ENCODE measurements around the gene CIDEB. TPM values are rescaled to one million over a fixed set of nuclear protein-coding genes. Genes with fewer than 3 reads are reported as not detected.
A peak's percentile ranks its signal among the peaks of the same experiment; 100 is the strongest.

Gene CIDEB
- polyA plus RNA-seq, 3 donors, result 36.4 to 126 (median 63.8) TPM

DNA sequence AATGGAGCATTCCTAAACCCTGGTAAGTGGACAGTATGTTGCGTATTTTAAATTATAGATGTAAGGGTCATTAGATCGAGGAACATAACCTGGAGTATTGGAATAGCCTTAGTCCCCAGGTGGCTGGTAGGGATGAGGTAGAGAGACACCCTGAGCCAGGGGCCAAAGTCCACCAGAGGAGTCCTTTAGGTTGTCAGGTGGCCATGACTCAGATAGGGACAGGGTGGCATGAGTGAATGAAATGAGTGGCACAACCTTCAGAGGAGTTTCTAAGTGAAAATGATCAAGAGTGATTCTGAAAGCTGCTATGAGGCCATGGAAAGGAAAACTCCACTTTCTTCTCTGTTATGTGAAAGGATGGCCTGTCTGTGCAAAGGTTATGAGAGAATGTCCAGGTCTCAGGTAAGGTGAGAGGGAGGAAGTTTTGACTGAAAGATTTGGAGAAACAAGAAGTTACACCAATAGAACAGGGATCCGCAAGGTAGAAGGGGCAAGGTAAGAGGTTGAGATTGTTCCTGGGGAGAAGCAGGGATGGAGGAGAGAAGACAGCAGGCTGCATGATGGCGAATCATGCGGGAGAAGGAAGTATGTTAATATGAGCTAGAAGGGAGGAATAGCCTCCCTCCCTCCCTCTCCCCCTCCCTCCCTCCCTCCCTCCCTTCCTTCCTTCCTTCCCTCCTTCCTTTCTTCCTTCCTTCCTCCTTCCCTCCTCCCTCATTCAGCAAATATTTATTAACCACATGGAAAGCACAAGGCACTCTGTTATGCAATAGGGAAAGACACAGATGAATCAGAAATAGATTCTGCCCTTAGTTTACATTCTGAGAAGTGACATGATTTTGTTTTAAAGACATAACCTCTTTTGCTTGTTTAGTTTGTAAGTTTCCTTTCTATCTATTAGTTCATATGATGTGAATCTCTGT lies 46.0 kb upstream of the CIDEB start:
- Mint-ChIP-seq H3K27me3 (ENCODE audit: low read depth in 3 of 3) (peaks cover 5 to 21% (median 18%) of the 10 kb centered on the region in 3 donors), H3K9me3 (peaks cover 0 to 1% (median 0%) of the 10 kb centered on the region in 7 donors), H3K27ac (peak overlapping the region in 3 of 7 donors; percentile 6 to 72 (median 47)), H3K4me3 (peak overlapping the region in 1 of 2 donors; percentile 32), H3K4me1 (peaks cover 16% of the 10 kb centered on the region), H3K36me3 (no peaks in the 10 kb centered on the region)
- H4K20me1 ChIP-seq (ENCODE audit: insufficient read depth, low read length), result no peaks in the 10 kb centered on the region
- peak in 1 of 3 donors; percentile 69 for DNase-seq
- no peak overlapping the region for H3K4me2 ChIP-seq (replicated peaks; ENCODE audit: extremely low read depth, low read length, poor library complexity, severe bottlenecking)
- TF ChIP-seq CTCF (IDR thresholded peaks at IDR 0.05), result no peak
- no peak overlapping the region for H3K4me3 ChIP-seq (replicated peaks in 1 of 3; ENCODE audit: low read depth in 2 of 3, low read length in 3 of 3)
- H3K36me3 ChIP-seq (replicated peaks in 1 of 2; ENCODE audit: control insufficient read depth in 1 of 2, insufficient read depth in 2 of 2, low read length in 2 of 2), result no peaks in the 10 kb centered on the region
- H3K9ac ChIP-seq (ENCODE audit: insufficient read depth, low read length, poor library complexity, severe bottlenecking), result no peak overlapping the region
- no peak overlapping the region for H2AFZ ChIP-seq (ENCODE audit: insufficient read depth, low read depth, low read length, poor library complexity, severe bottlenecking)
- intact Hi-C loops (cut with micrococcal nuclease), result no loop called here
- peaks cover 11 to 13% of the 10 kb centered on the region in 2 donors for H3K4me1 ChIP-seq (ENCODE audit: control insufficient read depth in 1 of 2, insufficient read depth in 2 of 2, low read length in 2 of 2)
- H3K79me2 ChIP-seq (ENCODE audit: insufficient read depth, low read length), result no peaks in the 10 kb centered on the region
- no CpG with 5 or more reads among the region's 5 CpGs for WGBS (ENCODE audit: insufficient coverage)
- no peak overlapping the region for H3K27ac ChIP-seq (ENCODE audit: low read depth in 1 of 2, low read length in 2 of 2)
- peaks cover 3 to 4% of the 10 kb centered on the region in 2 donors for H3K27me3 ChIP-seq (ENCODE audit: control insufficient read depth in 2 of 2, insufficient read depth in 2 of 2, low read length in 2 of 2)
- no peaks in the 10 kb centered on the region for H3K9me3 ChIP-seq (replicated peaks in 1 of 2; ENCODE audit: control insufficient read depth in 1 of 2, insufficient read depth in 1 of 2, low read length in 2 of 2)

- H3K4me3 ChIP-seq (replicated peaks in 1 of 3; ENCODE audit: low read depth in 2 of 3, low read length in 3 of 3), result no peak overlapping the region
- no peak overlapping the region for H3K9ac ChIP-seq (ENCODE audit: insufficient read depth, low read length, poor library complexity, severe bottlenecking)
- no peak overlapping the region for H3K27ac ChIP-seq (ENCODE audit: low read depth in 1 of 2, low read length in 2 of 2)
- intact Hi-C loops (cut with micrococcal nuclease), result no loop called here
- H3K9me3 ChIP-seq (replicated peaks in 1 of 2; ENCODE audit: control insufficient read depth in 1 of 2, insufficient read depth in 1 of 2, low read length in 2 of 2), result no peaks in the 10 kb centered on the region
- H3K4me1 ChIP-seq (ENCODE audit: control insufficient read depth in 1 of 2, insufficient read depth in 2 of 2, low read length in 2 of 2), result peaks cover 11 to 13% of the 10 kb centered on the region in 2 donors
- no peaks in the 10 kb centered on the region for H4K20me1 ChIP-seq (ENCODE audit: insufficient read depth, low read length)
- WGBS (ENCODE audit: insufficient coverage), result 33% methylated on average over 3 of the region's 4 CpGs
- no peak overlapping the region for H3K4me3 Mint-ChIP-seq
- H3K9me3 Mint-ChIP-seq, result peaks cover 0 to 1% (median 0%) of the 10 kb centered on the region in 7 donors
- no peak overlapping the region for H2AFZ ChIP-seq (ENCODE audit: insufficient read depth, low read depth, low read length, poor library complexity, severe bottlenecking)
- no peak overlapping the region for H3K27ac Mint-ChIP-seq
- H3K4me2 ChIP-seq (replicated peaks; ENCODE audit: extremely low read depth, low read length, poor library complexity, severe bottlenecking), result no peak overlapping the region
- no peaks in the 10 kb centered on the region for H3K79me2 ChIP-seq (ENCODE audit: insufficient read depth, low read length)
- DNase-seq, result no peak
- peaks cover 3 to 9% of the 10 kb centered on the region in 2 donors for H3K27me3 ChIP-seq (ENCODE audit: control insufficient read depth in 2 of 2, insufficient read depth in 2 of 2, low read length in 2 of 2)
- H3K36me3 ChIP-seq (replicated peaks in 1 of 2; ENCODE audit: control insufficient read depth in 1 of 2, insufficient read depth in 2 of 2, low read length in 2 of 2), result no peaks in the 10 kb centered on the region
- peaks cover 16% of the 10 kb centered on the region for H3K4me1 Mint-ChIP-seq
- TF ChIP-seq CTCF (IDR thresholded peaks at IDR 0.05), result no peak
- H3K36me3 Mint-ChIP-seq, result no peaks in the 10 kb centered on the region
- peaks cover 5 to 24% (median 20%) of the 10 kb centered on the region in 3 donors for H3K27me3 Mint-ChIP-seq (ENCODE audit: low read depth in 3 of 3)
Observed at GRCh38 chr14:24351517-24351916, 43.7 kb upstream of the CIDEB start.
